Measurements from ENCODE around the gene SYNE1. TPM values are rescaled to one million over a fixed set of nuclear protein-coding genes. Genes with fewer than 3 reads are reported as not detected.
"Not testable (repeated sequence)": the region's sequence is repeated elsewhere in the genome, so short reads cannot be mapped to it uniquely, and the experiment has no call there.

Gene SYNE1, protein sequence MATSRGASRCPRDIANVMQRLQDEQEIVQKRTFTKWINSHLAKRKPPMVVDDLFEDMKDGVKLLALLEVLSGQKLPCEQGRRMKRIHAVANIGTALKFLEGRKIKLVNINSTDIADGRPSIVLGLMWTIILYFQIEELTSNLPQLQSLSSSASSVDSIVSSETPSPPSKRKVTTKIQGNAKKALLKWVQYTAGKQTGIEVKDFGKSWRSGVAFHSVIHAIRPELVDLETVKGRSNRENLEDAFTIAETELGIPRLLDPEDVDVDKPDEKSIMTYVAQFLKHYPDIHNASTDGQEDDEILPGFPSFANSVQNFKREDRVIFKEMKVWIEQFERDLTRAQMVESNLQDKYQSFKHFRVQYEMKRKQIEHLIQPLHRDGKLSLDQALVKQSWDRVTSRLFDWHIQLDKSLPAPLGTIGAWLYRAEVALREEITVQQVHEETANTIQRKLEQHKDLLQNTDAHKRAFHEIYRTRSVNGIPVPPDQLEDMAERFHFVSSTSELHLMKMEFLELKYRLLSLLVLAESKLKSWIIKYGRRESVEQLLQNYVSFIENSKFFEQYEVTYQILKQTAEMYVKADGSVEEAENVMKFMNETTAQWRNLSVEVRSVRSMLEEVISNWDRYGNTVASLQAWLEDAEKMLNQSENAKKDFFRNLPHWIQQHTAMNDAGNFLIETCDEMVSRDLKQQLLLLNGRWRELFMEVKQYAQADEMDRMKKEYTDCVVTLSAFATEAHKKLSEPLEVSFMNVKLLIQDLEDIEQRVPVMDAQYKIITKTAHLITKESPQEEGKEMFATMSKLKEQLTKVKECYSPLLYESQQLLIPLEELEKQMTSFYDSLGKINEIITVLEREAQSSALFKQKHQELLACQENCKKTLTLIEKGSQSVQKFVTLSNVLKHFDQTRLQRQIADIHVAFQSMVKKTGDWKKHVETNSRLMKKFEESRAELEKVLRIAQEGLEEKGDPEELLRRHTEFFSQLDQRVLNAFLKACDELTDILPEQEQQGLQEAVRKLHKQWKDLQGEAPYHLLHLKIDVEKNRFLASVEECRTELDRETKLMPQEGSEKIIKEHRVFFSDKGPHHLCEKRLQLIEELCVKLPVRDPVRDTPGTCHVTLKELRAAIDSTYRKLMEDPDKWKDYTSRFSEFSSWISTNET (N-terminal part only)
- 103 TPM for total RNA-seq
- long read RNA-seq, transcript SYNE1-203 (18 exons, 3,154 nt), result major isoform, 6 of 50 reads
- long read RNA-seq, partial matches to known transcripts, result 24 of 50 reads
- long read RNA-seq, other reads (novel, unspliced or antisense), result 18 of 50 reads

DNA sequence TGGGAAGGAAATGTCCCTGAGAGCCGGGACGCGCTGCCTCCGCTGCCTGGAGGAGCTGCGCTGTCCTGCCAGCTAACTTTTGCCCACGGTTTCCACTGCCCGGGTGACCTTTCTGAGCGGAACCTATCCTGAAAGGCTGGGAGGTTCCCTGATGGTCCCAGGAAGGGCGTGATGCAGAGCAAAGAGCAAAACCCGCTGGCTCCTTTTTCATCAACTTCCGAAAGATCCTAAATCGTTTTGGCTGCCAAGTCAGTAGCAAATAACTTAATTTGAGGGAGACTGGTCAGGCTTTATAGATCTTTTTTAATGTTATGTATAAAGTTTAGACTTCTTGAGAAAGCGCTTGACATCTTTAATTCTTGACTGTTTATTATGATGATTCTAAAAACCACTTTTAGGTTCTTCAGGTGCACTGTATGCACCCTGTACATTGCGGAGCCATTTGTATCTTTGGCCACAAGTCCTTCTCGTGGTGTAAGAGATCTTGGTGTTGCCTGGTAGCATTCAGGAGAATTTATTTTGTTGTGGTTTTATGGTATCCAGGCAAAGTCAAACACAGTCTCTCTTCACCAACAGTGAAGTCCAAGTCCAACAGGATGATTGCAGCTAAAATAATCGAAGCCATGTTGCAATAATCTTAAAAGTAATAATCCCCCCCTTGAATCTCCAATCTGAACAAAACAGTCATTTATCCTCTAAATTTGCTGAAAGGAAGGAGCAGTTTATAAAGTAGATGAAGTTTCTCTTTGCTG, at the start of gene SYNE1:
TSS of gene SYNE1 (minus strand) at position 67 of the 752 bp plus-strand sequence. CDS start 9,031 bp downstream, outside the sequence.
- no peak for DNase-seq (ENCODE audit: low spot score)
- intact Hi-C loops (cut with DNase I), result loop anchor here (5.0 kb wide), 1 partner anchor 60 kb away; the partner anchor contains the start of gene MYCT1

DNA sequence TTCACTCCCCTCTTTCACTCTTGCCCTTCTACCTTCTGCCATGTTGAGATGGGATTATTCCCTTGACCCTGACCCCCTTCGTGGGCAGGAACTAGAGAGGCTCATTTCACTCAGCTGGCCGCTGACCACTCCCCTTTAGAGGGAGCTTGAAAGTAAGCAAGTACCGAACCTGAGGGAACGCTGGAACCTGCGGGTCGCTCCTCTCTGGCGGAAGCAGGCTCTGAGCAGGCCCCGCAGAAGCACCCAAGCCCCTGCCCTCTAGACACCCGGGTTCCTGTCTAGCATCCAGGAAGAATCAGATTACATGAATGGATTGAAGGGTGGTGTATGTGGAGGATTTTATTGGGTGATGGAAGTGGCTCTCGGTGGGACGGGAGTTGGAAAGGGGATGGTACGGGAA, 48.7 kb upstream of the SYNE1 start:
- DNase-seq (ENCODE audit: low spot score), result no peak
- intact Hi-C loops (cut with DNase I), result no loop called here

DNA sequence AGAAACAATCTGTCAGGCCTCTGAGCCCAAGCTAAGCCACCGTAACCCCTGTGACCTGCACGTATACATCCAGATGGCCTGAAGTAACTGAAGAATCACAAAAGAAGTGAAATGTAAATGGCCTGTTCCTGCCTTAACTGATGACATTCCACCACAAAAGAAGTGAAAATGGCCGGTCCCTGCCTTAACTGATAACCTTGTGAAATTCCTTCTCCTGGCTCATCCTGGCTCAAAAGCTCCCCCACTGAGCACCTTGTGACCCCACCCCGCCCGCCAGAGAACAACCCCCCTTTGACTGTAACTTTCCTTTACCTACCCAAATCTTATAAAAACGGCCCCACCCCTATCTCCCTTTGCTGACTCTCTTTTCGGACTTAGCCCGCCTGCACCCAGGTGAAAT, 45.8 kb upstream of the SYNE1 start:
- intact Hi-C loops (cut with DNase I), result not testable (repeated sequence)

DNA sequence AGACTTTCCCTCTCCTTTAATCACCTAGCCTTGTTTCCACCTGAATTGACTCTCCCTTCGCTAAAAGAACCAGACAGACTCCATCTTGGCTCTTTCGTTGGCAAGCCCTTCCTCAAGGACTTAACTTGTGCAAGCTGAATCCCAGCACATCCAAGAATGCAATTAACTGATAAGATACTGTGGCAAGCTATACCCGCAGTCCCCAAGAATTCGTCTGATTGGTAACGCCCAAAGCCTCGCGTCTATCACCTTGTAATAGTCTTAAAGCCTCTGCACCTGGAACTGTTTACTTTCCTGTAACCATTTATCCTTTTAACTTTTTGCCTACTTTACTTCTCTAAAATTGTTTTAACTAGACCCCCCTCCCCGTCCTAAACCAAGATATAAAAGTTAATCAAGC, 45.0 kb upstream of the SYNE1 start:
- DNase-seq (ENCODE audit: low spot score), result no peak

More for the DNA sequence above, 45.8 kb upstream of the SYNE1 start:
- DNase-seq (ENCODE audit: low spot score), result not testable (repeated sequence)

DNA sequence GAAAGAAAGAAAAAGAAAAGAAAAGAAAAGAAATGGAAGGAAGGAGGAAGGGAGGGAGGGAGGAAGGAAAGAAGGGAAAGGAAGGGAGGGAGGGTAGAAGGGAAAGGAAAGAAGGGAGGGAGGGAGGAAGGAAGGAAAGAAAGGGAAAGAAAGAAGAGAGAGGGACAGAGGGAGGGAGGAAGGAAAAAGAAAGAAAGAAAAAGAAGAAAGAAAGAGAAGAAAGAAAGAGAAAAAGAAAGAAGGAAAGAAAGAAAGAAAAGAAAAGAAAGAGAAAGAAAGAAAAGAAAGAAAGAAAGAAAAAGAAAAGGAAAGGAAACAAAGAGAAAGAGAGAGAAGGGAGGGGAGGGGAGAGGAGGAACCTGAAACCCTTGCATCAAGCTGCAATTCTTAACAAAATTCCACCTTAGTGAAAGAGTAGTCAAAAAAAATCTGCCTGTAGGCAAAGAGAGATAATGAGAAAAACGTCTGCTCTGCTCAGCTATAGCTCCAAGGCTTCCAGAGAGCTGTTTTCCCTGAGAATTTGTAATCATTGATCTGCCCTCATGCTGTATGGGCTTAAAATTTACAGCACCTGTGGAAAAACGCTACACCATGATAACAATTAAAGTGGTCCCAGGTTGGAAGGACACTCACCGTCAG, 43.8 kb upstream of the SYNE1 start:
- DNase-seq (ENCODE audit: low spot score), result no peak
- intact Hi-C loops (cut with DNase I), result no loop called here

More for the DNA sequence above, 45.0 kb upstream of the SYNE1 start:
- intact Hi-C loops (cut with DNase I), result no loop called here

DNA sequence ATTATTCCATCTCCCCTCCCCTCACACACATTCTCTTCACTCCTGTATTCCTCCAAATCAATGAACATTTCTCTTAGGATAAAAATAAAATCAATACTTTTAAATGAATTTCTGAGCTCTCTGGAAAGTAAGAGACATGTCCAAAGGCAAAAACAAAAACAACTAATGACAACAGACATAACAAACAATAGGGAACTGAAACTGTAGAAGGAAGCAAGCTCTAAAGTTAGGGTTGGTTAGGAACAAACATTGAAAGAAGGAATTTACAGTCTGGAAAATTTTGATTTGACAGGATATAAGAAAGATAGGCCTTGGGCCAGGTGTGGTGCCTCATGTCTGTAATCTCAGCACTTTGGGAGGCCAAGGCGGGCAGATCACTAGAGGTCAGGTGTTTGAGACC, 43.0 kb upstream of the SYNE1 start:
- intact Hi-C loops (cut with DNase I), result no loop called here

DNA sequence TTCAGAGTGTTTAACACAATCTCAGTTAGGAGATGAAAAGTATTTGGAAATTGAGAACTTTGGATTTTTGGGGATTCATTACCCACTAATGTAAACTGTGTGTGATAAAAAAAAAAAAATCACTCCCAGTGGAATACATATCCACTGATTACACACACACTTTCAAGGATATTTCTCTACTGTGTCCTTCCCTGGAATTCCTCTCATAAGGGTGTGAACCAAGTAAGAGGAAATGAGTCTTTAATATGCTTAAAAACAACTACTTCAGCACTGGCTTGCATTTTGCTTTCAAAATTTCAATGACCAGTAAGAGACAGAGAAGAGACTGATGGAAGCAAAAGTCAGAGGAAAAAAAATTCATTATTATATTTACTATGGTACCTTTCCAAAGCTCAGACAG, 36.1 kb upstream of the SYNE1 start:
- intact Hi-C loops (cut with DNase I), result no loop called here
- no peak for DNase-seq (ENCODE audit: low spot score)

More for the DNA sequence above, 43.0 kb upstream of the SYNE1 start:
- no peak for DNase-seq (ENCODE audit: low spot score)

DNA sequence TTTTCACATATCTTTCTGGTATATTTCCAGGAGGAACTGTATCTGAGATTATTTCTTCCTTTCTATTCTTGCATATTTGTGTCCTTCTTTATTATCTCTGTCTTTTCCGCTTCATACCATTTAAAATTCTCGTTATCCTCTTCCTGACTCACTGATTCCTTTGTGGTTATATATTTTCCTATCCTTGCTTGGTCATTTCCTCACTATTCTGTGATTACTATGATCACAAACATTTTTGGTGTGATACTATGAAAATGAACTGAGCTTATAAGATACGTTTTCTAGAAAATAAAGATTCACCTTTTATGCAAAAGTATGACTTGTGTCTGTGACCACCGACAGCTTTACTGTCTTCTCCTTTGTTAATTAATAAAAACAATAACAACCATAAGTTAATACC, 34.0 kb upstream of the SYNE1 start:
- no peak for DNase-seq (ENCODE audit: low spot score)
- intact Hi-C loops (cut with DNase I), result no loop called here

DNA sequence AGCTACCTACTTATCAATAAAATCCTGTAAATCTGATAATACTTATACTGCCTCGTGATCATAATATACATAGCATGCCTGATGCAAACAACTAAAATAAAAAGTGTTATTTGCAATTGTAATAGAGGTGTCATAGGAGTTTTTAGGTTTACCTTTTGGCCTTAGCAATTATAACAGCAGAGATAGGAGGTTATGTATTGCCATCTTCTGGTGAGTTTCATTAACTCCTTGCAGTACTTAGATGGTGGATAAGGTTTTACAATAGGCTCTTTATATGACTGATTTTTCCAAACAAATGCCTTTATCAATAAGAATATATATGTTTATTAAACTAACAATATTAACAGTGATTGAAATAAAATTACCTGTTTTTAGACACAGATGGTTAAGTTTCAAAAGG, 32.7 kb upstream of the SYNE1 start:
- DNase-seq (ENCODE audit: low spot score), result no peak
- intact Hi-C loops (cut with DNase I), result no loop called here

DNA sequence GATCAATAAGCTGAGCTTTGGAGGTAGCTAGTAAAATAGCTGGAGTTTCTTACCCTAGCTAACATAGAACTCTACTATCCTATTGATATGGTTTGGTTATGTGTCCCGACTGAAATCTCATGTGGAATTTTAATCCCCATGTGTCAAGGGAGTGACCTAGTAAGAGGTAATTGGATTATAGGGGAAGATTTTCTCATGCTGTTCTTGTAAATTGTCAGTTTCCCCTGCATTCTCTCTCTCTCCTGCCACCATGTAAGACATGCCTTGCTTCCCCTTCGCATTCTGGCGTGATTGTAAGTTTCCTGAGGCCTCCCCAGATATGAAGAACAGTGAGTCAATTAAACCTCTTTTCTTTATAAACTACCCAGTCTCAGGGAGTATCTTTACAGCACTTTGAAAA, 24.6 kb upstream of the SYNE1 start:
- intact Hi-C loops (cut with DNase I), result no loop called here
- no peak for DNase-seq (ENCODE audit: low spot score)

DNA sequence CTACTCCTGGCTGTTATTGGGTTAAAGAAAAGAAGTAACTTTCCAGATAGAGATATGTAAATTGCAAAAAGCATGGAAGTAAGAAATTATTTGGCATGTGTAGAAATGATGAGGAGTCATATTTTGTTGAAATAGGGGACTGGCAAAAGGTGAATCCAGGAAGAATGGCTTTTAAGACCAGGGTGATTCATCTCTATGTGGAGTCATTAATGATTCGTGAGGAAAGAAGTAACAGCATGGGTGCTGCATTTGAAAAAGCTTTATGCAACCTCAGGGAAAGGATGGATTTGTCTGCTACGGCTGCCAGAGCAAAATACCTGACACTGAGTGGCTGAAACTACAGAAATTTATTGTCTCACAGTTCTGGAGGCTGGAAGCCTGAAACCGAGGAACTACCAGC, 14.8 kb upstream of the SYNE1 start:
- intact Hi-C loops (cut with DNase I), result no loop called here
- DNase-seq (ENCODE audit: low spot score), result no peak

DNA sequence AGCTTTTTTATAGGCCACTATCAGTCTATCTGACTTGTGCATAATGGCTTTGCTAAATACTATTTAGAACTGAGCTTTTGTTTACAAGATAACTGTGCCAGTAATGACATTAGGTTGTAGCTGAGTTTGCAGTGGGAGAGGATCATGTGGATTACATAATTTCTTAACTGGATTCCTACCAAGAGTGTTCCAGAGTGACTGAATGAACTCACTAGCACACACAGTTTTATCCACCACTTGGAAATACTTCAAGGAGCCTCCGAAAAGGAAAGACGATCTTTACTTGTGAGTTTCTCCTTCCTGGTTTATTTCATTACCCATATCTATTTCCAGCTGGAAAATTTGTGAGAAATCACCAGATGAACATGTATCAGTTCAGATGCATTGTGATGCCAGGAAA, 10.9 kb upstream of the SYNE1 start:
- no peak for DNase-seq (ENCODE audit: low spot score)
- intact Hi-C loops (cut with DNase I), result no loop called here

DNA sequence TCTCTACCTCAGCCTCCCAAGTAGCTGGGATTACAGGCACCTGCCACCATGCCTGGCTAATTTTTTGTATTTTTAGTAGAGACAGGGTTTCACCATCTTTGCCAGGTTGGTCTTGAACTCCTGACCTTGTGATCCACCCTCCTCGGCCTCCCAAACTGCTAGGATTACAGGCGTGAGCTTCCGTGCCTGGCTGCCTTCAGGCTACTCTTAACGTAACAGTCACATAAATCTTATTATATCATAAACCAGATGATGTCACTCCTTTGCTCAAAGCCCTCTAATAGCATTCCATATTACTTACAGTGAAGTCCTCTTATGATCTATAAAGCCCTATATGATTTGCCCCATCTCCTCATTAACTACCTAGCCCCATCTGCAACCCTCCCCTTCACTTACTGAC, 9.6 kb upstream of the SYNE1 start:
- intact Hi-C loops (cut with DNase I); DNase-seq (ENCODE audit: low spot score): not testable (repeated sequence)

DNA sequence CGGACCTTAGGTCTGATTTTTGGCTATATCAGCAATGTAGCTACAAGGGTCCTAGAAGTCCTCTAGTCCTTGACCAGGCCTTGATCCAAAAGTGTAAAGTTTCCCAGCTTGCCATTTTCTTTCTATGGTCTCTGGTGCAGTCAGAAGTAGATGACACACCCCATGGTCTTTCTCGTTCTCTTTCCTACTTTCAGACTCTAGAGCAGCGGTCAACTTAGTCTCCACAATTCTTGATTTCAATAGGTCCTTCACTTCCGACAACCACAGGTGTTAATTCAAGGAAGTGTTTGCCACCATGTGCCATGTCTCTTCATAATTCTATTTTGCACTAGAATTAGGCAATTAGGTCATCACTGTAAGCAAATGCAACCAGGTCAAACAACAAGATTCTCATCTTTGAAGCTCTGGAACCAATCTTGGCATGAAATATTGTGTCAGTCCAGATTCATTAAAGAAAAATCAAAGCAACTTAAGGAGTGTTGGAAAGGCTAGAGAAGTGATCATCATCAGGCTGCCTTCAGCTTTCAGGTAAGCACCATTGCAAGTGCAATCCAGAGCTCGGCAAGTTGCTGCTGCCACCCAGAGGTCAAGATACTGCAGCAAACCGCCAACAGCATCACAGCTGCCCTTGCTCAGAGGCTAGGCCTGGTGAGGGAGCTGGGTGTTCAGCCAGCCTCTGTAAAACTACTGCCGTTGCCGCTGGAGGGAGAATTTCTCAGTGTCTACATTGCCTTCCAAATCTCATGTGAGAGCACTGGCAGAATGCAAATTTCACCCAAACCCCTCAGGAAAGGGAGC, 5.6 kb upstream of the SYNE1 start:
- peak; percentile 84 for DNase-seq (ENCODE audit: low spot score)
- intact Hi-C loops (cut with DNase I), result loop anchor here (1.0 kb wide), 1 partner anchor 90 kb away; no protein-coding TSS in a partner anchor

DNA sequence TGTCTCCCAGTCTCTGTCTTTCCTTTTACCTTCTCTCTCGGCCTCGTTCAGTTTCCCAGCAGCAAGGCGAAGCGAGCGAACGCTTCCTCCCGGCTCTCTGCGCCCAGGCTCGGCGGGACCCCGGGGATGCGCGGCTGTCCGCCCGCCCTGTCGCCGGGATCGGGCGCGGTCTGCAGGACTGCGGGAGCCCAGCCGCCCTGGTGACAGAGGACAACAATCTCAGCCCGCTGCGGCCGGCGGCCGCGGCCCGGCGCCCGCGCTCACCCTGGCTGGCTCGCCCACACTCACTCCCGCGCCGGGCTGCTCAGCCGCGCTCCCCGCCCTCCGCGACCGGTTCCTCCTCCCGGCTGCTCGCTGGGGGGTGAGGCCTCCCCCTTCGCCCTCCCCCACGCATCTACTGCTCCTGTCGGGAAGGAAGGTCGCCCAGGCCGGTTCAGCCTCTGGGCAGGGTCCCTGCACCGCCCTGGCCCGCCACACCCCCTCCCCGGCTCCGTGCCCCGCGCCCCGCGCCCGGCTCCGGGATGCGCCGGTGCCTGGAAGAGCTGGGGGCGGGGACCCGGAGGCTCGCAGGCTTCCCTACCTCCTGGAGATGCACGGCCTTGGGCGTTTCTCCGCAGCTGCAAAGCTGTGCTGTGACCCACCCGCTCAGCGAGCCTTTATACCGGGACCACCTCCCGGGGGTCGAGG, 410 bp downstream of the SYNE1 start:
- intact Hi-C loops (cut with DNase I), result loop anchor here (5.0 kb wide), 1 partner anchor 61 kb away; the partner anchor contains the start of gene MYCT1
- peak; percentile 86 for DNase-seq (ENCODE audit: low spot score)

DNA sequence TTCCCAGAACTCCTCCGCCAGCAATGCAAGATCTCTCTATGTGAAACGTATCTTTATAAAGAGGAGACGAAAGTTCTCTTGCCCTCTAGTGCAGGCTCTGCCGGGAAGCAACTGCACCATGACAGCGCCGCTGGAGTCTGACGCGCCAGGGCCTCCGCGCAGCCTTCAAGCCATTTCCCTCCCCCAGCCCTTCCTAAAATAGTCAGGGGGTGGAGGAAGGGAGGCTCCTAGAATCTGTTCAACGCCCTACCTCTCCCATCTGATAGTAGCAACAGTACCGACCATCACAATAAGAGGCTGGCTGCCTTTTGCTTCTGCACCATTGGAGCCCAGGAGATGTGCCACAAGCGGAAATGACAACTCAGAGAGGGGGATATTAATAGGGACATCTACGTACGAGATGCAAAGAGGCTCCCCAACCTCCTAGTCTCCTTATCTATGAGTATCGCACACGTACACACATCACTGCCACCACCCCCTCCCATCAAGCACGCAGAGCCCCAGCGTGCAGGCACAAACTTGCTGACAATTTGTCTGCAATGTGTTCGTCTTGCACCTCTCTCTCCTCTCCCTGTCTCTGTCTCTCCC, 1.0 kb downstream of the SYNE1 start:
- intact Hi-C loops (cut with DNase I), result loop anchor here (5.0 kb wide), 1 partner anchor 61 kb away; the partner anchor contains the start of gene MYCT1
- peak; percentile 82 for DNase-seq (ENCODE audit: low spot score)

DNA sequence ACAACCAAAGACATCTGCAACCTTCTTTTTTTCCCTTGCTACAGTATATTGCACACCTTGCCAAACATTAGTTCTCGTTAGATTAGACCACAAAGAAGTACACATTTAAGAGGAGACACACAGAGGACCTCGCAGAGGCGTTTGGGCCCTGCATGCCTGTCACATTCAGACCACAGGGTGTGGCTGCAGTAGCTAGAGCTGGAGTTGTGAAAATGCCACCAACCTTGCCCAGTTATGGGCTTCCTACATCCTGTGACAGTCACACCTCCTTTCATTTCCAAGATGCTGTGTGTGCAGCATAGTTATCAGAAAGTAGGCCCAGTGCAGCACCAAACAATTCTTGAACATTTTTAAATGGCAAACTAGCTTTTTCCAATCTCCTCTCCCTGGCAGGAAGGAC, 2.4 kb downstream of the SYNE1 start:
- intact Hi-C loops (cut with DNase I), result loop anchor here (5.0 kb wide), 1 partner anchor 63 kb away; the partner anchor contains the start of gene MYCT1
- peak; percentile 76 for DNase-seq (ENCODE audit: low spot score)
